GM21447 (cell line): ENCODE data around the gene RNF214.

Source experiments
- ATAC-seq: cut with Tn5 transposase; IDR thresholded peaks from one replicate; pipeline ENCODE4 v1.9.1; 2021; ENCODE audit not compliant: unreplicated experiment

The RNF214 gene

GRCh38 chr11:117279711-117280376 is 47.4 kb downstream of the RNF214 start:
- ATAC-seq = no peak

- no peak for ATAC-seq
These were observed 48.7 kb downstream of the RNF214 start for GRCh38 chr11:117281159-117281558.

- no peak for ATAC-seq
These were observed 49.4 kb downstream of the RNF214 start for GRCh38 chr11:117281869-117282268.

GRCh38 chr11:117282956-117283355 is 50.5 kb downstream of the RNF214 start:
- ATAC-seq = no peak

- ATAC-seq = no peak
These were observed 51.6 kb downstream of the RNF214 start for GRCh38 chr11:117284053-117284452.

- ATAC-seq = no peak
These were observed 54.1 kb downstream of the RNF214 start for GRCh38 chr11:117286588-117286987.

GRCh38 chr11:117287668-117288067 is 55.2 kb downstream of the RNF214 start:
- ATAC-seq = no peak

GRCh38 chr11:117289795-117290194 is 57.3 kb downstream of the RNF214 start:
- ATAC-seq = no peak

- ATAC-seq = no peak
These were observed 58.4 kb downstream of the RNF214 start, which contains the start of gene BACE1-AS for GRCh38 chr11:117290809-117291396. Gene BACE1-AS, plus strand, starts transcription at chr11:117291346.

- no peak for ATAC-seq
These were observed 60.1 kb downstream of the RNF214 start for GRCh38 chr11:117292616-117293015.

- no peak for ATAC-seq
These were observed 63.1 kb downstream of the RNF214 start for GRCh38 chr11:117295438-117296137.

GRCh38 chr11:117296881-117297280 is 64.4 kb downstream of the RNF214 start:
- no peak for ATAC-seq

GRCh38 chr11:117298195-117298594 is 65.7 kb downstream of the RNF214 start:
- no peak for ATAC-seq

- no peak for ATAC-seq
These were observed 67.1 kb downstream of the RNF214 start for GRCh38 chr11:117299351-117300282.

- ATAC-seq = no peak
These were observed 67.8 kb downstream of the RNF214 start for GRCh38 chr11:117300283-117300663.

- no peak for ATAC-seq
These were observed 68.3 kb downstream of the RNF214 start for GRCh38 chr11:117300773-117301172.

- ATAC-seq = no peak
These were observed 69.8 kb downstream of the RNF214 start for GRCh38 chr11:117302228-117302627.

GRCh38 chr11:117303101-117303500 is 70.6 kb downstream of the RNF214 start:
- no peak for ATAC-seq

- no peak for ATAC-seq
These were observed 71.3 kb downstream of the RNF214 start for GRCh38 chr11:117303646-117304315.

GRCh38 chr11:117305145-117305544 is 72.7 kb downstream of the RNF214 start:
- no peak for ATAC-seq

GRCh38 chr11:117309310-117309709 is 76.8 kb downstream of the RNF214 start:
- no peak for ATAC-seq
